ENCODE results near the gene RHOF.
A peak's percentile ranks its signal among the peaks of the same experiment; 100 is the strongest.

- TF ChIP-seq CEBPB (IDR thresholded peaks at IDR 0.05; ENCODE audit: low read depth, low read length) = no peak
- TF ChIP-seq SRF (IDR thresholded peaks at IDR 0.05; ENCODE audit: low read depth, low read length) = no peak
- peak in 1 of 2 experiments; percentile 97; a peak in 2 of 3 replicates for TF ChIP-seq POLR2A (IDR thresholded peaks at IDR 0.05; ENCODE audit: control extremely low read depth in 1 of 2, low read depth in 2 of 2, low read length in 2 of 2)
- TF ChIP-seq USF2 (IDR thresholded peaks at IDR 0.05; ENCODE audit: low read length) = no peak
- no peak for TF ChIP-seq GTF2F1 (IDR thresholded peaks at IDR 0.05; ENCODE audit: borderline replicate concordance, low read depth, low read length)
Observed at GRCh38 chr12:121802843-121803698, 9.6 kb upstream of the RHOF start.
